GM21737 (cell line): ENCODE data around the gene GCNA.

ENCODE experiments used
- ATAC-seq: cut with Tn5 transposase; IDR thresholded peaks from one replicate; pipeline ENCODE4 v1.9.1; 2021; ENCODE audit warnings: mild to moderate bottlenecking, moderate library complexity; ENCODE audit not compliant: unreplicated experiment

Gene GCNA

DNA sequence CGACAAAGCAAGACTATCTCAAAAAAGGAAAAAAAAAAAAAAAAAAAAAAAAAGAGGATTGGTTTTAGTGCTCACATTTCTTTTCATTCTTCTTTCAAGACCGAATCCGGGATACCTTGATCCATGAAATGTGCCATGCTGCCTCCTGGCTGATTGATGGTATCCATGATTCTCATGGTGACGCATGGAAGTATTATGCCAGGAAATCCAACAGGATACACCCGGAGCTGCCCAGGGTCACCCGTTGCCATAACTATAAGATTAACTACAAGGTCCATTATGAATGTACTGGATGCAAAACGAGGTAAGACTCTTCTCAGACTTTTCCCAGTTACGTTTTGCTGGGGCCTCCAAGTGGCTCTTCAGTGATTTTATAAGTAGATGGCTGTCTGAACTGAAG is 34.0 kb downstream of the GCNA start:
- no peak for ATAC-seq

- ATAC-seq, result no peak
Measured at GRCh38 chrX:71615056-71615455, 36.8 kb downstream of the GCNA start.

DNA sequence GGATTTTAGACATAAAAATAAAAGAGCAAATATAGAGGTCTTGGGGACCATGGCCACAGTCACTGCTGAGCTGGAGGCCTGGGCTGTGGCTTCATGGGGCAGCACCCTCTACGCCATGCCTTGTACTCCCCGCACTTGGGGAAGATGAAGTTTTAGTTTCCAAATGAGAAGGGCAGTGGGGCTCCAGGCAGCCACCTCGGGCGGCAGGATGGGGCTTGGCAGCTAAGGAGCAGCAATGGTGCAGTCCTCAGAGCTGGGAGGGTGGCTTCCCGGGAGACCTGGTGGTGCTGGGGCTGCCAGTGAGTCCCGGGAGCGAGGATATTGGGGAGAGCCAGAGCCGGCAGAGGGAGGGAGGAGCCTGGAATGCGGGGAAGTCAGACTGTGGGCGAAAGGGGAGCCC is 37.7 kb downstream of the GCNA start:
- no peak for ATAC-seq

- no peak for ATAC-seq
Measured at GRCh38 chrX:71616672-71617529, 38.7 kb downstream of the GCNA start.

DNA sequence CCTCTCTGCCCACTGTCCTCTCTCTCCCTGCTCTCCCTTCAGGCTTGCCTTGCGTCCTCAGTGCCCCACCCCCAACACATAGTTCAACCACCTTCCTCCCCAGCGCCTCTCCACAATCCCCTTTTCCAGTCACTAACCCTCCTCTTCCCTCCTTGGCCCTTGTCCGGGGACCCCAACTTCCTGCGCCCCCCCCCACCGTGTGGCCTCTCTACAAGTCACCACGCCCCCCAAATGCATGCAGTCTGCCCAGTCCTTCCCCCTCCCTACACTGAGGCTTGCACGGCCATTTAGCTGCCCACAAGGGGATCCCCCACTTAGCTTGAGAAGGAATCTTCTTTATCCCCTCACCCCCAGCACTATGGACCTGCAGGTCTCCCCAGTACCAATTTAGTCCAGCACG is 39.5 kb downstream of the GCNA start:
- no peak for ATAC-seq

GRCh38 chrX:71618303-71618721 is 40.1 kb downstream of the GCNA start, which contains the start of gene CXCR3:
TSS of gene CXCR3 (minus strand) at chrX:71618511. CDS start at chrX:71618449, 62 bp downstream.
- ATAC-seq, result peak; percentile 48

- no peak for ATAC-seq
Measured at GRCh38 chrX:71618787-71619186, 40.5 kb downstream of the GCNA start.

DNA sequence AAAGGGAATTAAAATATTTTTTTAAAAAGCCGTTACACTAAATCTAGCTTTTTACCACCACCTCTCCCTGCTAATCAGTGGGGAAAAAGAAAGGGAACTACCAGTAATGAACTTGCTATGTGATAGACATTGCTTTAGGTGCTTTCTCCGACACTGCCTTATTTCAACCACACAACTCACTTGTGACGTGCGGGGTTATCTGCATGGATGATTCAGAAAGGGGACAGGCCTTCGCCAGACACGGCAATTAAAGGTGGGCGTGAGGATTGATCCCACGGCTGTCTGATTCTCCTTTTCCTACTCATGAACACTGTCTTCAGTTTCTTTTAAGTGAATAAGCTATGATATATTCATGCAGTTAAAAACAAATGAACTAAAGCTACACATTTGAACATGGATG is 41.0 kb downstream of the GCNA start:
- no peak for ATAC-seq

DNA sequence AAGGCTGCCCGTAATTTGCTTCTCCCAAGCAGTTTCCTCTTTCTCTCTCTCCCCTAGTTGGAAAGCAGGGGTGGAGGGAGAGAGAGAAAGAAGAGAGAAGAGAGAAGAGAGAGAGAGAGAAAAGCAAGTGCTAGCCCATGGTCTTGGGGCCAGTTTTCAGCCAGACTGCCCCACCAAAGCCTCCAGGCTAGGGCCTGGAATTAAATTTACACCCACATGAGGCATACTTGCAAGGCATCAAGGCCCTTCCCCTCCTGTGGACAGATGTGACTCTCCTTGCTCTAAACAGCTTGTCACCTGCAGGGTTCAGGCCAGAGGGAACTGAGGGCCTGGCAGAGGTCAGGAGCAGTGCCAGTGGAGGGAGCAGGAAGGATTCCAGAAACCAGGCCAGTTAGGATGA is 41.7 kb downstream of the GCNA start:
- ATAC-seq, result no peak

DNA sequence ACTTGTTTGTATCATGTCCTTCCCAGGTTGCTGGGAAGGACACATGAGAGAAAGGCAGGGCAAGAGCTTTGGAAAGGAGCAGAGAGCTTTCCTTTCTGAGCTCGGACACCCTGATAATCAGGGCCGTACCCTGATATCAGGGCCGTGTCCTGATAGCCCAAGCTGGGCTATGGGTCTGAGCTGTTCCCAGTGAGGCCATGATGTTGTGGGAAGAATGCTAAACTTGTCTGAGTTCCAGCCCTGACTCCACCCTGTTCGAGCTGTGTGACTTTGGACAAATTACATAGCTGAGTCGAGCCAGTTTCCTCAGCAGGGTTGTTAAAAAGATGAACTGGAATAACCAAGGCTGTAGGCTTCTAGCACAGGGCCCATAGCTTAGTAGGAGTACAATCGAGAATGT is 43.4 kb downstream of the GCNA start:
- ATAC-seq, result no peak

DNA sequence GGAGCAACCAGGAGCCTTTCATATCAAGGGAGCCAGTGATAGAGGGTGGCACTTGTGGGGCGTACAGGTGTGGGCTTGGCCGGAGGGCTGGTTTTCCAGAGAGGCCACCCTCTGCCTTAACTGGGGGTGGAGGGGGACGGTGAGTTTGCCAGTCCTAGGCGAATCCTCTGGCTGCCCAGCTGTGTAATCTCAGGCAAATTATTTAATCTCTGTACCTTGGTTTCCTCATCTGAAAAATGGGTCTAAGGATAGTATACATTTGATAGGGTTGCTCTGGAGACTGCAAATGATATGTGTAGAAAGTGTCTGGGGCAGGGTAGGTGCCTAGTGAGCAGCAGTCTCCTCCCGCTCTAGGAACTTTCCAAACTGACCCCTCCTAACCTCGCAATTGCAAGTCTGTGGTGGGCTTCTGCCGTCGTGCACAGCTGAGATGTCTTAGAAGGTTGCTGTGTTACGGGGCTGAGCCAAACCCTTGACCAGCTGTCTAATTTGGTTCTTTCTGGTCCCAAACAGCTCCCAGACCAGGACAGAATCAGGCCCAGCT is 43.9 kb downstream of the GCNA start:
- no peak for ATAC-seq

DNA sequence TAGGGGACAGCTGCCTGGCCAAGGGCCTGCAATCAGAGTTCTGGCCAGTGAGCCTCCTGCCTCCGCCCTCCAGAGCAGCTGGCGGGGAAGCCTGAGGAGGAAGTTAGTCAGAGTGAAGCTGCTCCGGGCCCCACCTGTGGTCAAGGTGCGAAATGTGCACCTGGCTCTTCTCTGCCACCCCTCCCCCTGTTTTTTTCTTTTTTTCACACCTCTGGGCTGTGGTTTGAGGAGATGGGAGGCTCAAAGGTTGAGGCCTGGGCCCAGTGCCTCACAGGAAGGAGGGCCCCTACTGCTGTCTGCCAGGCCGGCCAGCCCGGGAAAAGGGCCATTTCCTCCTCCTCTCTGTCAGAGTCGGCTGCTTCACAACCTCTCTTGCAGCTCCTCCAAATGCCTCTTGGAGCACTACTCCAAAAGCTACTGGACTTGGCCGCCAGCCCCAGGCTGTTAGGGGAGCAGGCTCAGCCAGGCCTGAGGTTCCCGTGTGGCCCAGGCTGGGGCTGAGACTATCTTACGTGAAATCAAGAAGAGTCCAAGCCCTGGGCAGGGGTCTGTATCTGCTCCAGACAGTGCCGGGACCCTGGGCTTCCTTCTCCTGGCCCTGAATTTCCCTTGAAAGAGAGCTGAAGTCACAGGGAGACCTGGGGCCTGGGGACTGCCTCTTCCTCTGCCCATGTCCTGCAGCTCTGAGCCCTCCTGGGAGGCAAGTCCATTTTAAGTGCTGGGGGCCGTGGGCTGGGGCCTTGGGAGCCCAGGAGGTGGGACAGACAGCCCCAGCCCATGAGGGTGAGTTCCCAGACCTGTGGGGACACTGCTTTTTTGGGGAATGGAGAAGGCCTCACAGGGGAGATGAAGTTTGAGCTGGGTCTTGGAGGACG is 44.6 kb downstream of the GCNA start:
- peak; percentile 41 for ATAC-seq

DNA sequence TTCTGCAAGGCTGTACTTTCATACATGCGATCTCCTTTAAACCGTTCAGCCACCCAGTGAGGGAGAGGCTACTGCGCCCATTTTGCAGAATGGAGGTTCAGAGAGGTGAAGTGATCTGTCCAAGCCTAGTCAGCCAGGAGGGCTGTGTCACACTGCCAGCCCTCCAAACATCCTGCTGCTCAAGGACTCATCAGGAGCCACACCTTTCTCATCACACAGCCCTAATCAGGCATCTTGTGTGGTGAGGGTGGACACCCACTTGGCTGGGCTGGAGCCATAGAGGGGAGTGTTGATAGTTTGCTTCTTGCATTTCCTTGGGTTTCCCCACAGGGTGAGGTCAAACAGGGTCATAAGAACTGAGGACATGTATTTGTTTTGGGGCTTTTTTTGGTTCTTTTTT is 45.5 kb downstream of the GCNA start:
- ATAC-seq, result no peak

GRCh38 chrX:71625471-71625870 is 47.2 kb downstream of the GCNA start:
- ATAC-seq, result no peak

DNA sequence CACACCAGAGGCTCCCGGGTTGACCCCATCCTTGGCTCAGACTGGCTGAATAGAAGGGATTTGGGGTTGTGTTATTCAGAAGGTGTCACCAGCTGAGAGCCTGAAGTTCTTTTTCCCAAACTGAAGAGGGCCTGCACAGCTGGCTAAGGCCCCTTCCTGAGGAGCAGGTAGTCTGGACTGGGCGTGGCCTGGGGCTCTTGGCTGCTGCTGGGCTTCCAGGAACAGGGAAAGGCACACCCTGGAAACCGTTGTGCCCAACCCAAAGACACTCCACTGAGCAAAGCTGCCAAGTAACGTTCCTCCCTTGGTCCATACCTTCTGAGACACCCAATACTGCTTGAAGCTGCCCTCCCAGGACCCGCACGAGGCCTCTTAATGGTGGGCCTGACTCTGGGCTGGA is 48.3 kb downstream of the GCNA start:
- ATAC-seq, result no peak

DNA sequence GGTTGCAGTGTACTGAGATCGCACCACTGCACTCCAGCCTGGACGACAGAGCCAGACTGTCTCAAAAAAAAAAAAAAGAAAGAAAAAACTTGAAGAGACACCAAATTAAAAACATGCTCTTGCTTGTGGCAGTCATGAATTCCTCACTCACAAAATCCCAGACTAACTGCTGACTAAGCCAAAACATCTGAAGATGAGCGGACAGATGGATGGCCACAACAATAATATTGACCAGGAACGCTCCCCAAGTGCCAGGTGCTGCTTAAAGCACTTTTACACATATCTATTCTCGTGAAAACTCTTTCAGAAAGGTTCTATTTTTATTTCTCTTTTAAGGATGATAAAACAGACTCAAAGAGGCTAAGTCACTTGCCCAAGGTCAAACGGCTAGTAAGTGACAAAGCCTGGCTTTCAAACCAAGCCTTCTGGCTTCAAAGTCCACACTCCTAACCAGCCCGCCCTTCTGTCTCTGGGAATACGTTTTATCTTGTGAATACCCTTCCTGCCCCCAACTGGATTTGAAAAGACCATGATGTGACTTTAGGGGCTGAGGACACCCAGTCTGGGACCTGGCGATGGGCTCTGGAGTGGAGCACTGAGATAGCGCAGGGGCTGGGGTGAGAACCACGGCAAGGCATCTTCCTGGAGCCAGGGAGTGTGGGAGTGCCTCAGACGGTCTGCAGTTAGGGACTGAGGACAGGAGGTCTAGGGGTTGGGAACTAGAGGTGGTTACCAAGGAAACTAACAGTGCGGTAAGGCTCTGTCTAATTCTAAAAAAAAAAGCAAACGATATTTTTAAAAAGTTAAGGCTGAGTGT is 49.6 kb downstream of the GCNA start:
- no peak for ATAC-seq

DNA sequence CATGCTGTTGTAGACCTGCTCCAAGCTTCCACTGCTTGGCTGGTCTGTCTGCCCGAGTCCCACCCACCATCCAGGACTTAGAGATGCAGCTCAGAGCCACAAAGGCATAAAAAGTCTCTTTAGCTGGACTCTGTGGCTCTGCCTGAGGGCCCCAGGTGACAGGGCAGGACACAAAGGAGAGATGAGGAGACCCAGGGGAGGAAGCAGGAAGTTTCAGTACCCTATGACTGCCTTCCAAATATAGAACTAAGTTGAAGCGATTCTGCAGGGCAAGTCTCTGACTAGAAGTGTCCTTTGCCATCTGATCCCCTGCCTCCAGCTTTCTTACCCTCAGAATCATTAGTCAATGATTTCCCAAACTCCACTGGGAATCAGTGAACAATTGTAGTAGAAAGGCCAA is 51.2 kb downstream of the GCNA start:
- peak; percentile 55 for ATAC-seq

- no peak for ATAC-seq
Measured at GRCh38 chrX:71632923-71633657, 54.9 kb downstream of the GCNA start.

GRCh38 chrX:71634366-71634765 is 56.1 kb downstream of the GCNA start:
- ATAC-seq, result no peak
